Muscle of arm (tissue), 14 donors: ENCODE data around the gene CYBRD1. TPM values are rescaled to one million over a fixed set of nuclear protein-coding genes. Genes with fewer than 3 reads are reported as not detected.
A peak's percentile ranks its signal among the peaks of the same experiment; 100 is the strongest.
"Not testable (repeated sequence)": the region's sequence is repeated elsewhere in the genome, so short reads cannot be mapped to it uniquely, and the experiment has no call there.

ENCODE experiments used
- DNase-seq: peaks from one replicate; pipeline ENCODE4 v3.0.0-alpha.2; 2013
- long read RNA-seq, 11 donors: transcript quantifications; one replicate each; lab custom pipeline, GENCODE V29; 2026
- polyA plus RNA-seq, 12 donors: library from polyadenylated mRNA; unstranded; fragments of 120-200 nt; gene quantifications; one replicate each; pipeline ENCODE4 v1.2.1, GENCODE V29; 2013; ENCODE audit not compliant: insufficient read length in 12 of 12

The CYBRD1 gene
- polyA plus RNA-seq = 100 to 1,000 TPM in 2 of 12 donors, 10 to 100 TPM in 9, not detected in 1; 73.8 to 127 (median 89.4) TPM
- long read RNA-seq, donor 1, full-length matches to known transcripts = 6 of 6 reads
- long read RNA-seq, donor 1, partial matches to known transcripts = 0 of 6 reads
- long read RNA-seq, donor 1, other reads (novel, unspliced or antisense) = 0 of 6 reads
- long read RNA-seq, donor 2, full-length matches to known transcripts = 44 of 54 reads
- long read RNA-seq, donor 2, partial matches to known transcripts = 0 of 54 reads
- long read RNA-seq, donor 2, other reads (novel, unspliced or antisense) = 10 of 54 reads
- long read RNA-seq, donor 3, full-length matches to known transcripts = 14 of 14 reads
- long read RNA-seq, donor 3, partial matches to known transcripts = 0 of 14 reads
- long read RNA-seq, donor 3, other reads (novel, unspliced or antisense) = 0 of 14 reads
- long read RNA-seq, donor 4, full-length matches to known transcripts = 7 of 7 reads
- long read RNA-seq, donor 4, partial matches to known transcripts = 0 of 7 reads
- long read RNA-seq, donor 4, other reads (novel, unspliced or antisense) = 0 of 7 reads
- long read RNA-seq, donor 5, full-length matches to known transcripts = 30 of 30 reads
- long read RNA-seq, donor 5, partial matches to known transcripts = 0 of 30 reads
- long read RNA-seq, donor 5, other reads (novel, unspliced or antisense) = 0 of 30 reads
- long read RNA-seq, donor 6, full-length matches to known transcripts = 16 of 21 reads
- long read RNA-seq, donor 6, partial matches to known transcripts = 0 of 21 reads
- long read RNA-seq, donor 6, other reads (novel, unspliced or antisense) = 5 of 21 reads
- long read RNA-seq, donor 7, full-length matches to known transcripts = 19 of 19 reads
- long read RNA-seq, donor 7, partial matches to known transcripts = 0 of 19 reads
- long read RNA-seq, donor 7, other reads (novel, unspliced or antisense) = 0 of 19 reads
- long read RNA-seq, donor 8, full-length matches to known transcripts = 27 of 32 reads
- long read RNA-seq, donor 8, partial matches to known transcripts = 0 of 32 reads
- long read RNA-seq, donor 8, other reads (novel, unspliced or antisense) = 5 of 32 reads
- long read RNA-seq, donor 9, full-length matches to known transcripts = 21 of 21 reads
- long read RNA-seq, donor 9, partial matches to known transcripts = 0 of 21 reads
- long read RNA-seq, donor 9, other reads (novel, unspliced or antisense) = 0 of 21 reads
- long read RNA-seq, donor 10, full-length matches to known transcripts = 36 of 36 reads
- long read RNA-seq, donor 10, partial matches to known transcripts = 0 of 36 reads
- long read RNA-seq, donor 10, other reads (novel, unspliced or antisense) = 0 of 36 reads
- long read RNA-seq, donor 11, full-length matches to known transcripts = 26 of 26 reads
- long read RNA-seq, donor 11, partial matches to known transcripts = 0 of 26 reads
- long read RNA-seq, donor 11, other reads (novel, unspliced or antisense) = 0 of 26 reads

DNA sequence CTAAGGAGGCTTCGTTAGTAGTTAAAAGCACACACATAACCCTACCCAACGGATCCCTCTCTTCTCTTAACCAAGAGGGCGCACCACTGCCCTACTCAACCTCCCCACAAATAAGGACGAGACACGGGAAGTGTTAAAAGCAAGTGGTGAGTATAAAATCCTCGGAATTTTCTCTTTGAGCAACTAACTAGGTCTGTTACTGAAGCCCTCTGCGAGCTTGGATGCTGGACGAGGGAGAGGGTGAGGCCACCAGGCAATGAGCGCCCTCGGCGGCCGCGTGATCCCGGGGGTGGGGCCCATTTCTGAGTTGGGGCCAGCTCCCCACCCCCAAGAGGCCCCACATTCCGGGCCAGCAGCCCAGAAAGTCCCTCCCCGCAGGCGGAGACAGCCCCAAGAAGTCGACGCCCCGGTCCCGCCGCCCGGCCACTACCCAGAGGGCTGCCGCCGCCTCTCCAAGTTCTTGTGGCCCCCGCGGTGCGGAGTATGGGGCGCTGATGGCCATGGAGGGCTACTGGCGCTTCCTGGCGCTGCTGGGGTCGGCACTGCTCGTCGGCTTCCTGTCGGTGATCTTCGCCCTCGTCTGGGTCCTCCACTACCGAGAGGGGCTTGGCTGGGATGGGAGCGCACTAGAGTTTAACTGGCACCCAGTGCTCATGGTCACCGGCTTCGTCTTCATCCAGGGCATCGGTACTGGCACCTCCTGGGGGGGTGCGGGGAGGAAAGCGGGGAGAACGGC lies at the start of gene CYBRD1:
Gene CYBRD1 (plus strand): TSS at position 423 of the 736 bp plus-strand sequence. CDS start 72 bp downstream, at position 495.
- peak; percentile 84 for DNase-seq

GRCh38 chr2:171475979-171476378 lies 46.3 kb upstream of the CYBRD1 start:
- DNase-seq = no peak

DNA sequence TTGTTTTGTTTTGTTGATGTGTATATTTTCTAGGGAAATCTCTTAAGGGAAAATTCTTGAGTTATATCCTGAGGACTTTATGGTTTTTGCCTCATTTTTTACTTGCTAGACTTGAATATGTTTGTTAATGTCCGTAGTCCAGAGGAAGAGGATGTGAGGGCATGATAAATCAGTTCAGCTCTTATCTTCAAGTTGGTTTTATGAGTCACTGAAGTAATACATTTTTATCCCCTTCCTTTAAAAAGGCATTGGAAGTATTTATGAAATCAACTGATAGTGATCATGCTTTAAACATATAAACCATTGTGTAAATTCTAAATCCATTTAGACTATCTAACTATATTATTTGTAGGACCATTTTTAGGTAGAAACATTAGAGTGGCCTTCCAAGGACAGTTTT lies 43.9 kb upstream of the CYBRD1 start:
- DNase-seq = no peak

DNA sequence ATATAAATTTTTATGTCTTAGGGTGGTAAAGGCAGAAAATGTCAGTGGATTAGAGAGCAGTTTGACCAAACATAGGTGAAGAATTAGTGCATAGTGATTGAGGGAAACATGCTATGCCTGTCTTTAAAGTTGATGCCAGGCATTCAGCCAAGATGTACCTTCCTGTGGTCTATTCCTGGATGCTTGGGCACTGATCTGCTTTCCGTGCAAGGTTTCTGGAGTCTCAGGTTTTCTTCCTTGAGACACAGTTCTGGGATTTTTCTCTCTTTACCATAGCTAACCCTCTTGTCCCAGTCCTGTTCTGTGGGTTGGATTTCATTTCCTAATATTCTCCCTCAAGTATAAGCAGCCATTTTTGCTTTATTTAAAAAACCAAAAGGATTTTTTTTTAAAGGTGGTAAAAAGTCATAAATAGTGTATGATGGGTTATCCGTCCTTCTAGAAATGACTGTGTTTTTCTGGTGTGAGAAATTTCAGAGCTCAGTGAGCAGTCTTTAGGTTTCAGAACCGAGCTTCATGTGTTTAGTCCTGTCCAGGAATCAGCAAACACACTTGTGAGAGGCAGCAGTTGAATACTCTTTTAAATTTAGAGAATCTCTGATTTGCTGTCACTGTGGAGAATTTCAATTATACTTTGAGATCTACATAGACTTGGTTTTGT lies 43.0 kb upstream of the CYBRD1 start:
- DNase-seq = no peak

DNA sequence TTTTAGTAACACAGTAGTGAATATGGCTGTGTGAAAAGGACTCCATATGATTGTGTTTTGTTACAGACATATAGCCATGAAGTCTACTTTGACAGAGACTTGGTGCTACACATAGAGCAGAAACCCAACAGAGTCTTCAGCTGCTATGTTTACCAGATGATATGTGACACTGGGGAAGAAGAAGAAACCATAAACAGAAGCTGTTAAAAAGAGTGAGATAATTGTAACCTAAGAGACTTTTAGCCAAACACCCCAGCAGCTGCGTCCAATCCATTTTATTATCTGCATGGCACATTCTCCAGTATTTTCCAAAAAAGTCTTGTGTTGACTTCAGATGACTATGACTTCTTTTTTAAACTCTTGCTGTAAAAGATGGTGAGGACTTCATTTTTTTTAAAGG lies 41.4 kb upstream of the CYBRD1 start:
- DNase-seq = no peak

- DNase-seq = no peak
These were observed 40.0 kb upstream of the CYBRD1 start for GRCh38 chr2:171482308-171482707.

DNA sequence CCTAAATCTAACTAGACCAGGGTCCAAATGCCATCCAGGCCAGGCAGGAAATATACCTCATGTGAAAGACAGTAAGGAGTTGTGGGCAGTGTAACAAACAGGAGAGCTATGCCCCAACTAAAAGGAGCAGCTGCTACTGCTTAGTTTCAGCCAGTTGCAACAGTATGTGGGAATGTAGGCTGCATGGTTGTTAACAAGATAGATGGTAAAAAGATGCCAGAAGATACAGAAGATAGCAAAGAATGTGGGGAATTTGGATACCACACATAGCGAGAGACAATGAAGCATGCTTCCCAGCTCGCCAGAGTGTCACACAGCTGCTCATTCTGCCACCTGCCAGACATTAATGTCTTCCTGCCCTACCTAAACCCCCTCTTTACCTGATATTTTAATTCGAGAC lies 39.4 kb upstream of the CYBRD1 start:
- DNase-seq = no peak

- DNase-seq = no peak
These were observed 38.5 kb upstream of the CYBRD1 start for GRCh38 chr2:171483793-171484192.

- DNase-seq = no peak
These were observed 37.2 kb upstream of the CYBRD1 start for GRCh38 chr2:171485116-171485515.

- no peak for DNase-seq
These were observed 35.1 kb upstream of the CYBRD1 start for GRCh38 chr2:171487201-171487600.

GRCh38 chr2:171487803-171488259 lies 34.4 kb upstream of the CYBRD1 start:
- no peak for DNase-seq

DNA sequence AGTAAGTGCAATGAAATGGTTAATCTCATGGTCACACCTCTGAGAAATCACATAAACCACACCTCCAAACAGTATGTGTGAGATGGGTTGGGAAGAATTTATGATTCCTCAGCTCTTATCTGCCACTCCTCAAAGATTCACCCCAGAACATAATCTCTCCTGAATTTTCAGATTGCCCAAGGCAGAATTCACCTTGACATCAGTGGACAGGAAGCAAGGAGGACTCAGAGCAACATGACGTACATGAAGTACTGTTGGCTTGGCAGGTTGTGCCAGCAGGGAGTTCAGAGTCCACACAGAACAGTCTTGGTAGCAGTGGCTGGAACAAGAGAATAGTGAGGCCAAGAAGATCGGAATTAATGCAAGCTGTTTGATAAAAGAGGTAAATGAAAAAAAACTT lies 31.7 kb upstream of the CYBRD1 start:
- no peak for DNase-seq

DNA sequence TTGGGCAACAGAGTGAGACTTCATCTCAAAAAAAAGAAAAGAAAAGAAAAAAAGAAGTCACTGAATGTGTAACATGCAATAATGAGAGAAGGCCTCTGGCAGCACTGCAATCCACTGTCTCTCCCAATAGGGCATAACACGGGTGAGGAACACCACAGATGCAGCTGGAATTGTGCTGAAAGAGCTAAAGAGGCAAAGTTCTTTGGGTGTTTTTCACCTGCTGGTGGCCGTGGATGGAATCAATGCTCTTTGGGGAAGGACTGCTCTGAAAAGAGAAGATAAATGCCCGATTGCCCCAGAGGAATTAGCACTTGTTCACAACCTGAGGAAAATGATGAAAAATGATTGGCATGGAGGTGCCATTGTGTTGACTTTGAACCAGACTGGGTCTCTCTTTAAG lies 31.0 kb upstream of the CYBRD1 start:
- DNase-seq = no peak

DNA sequence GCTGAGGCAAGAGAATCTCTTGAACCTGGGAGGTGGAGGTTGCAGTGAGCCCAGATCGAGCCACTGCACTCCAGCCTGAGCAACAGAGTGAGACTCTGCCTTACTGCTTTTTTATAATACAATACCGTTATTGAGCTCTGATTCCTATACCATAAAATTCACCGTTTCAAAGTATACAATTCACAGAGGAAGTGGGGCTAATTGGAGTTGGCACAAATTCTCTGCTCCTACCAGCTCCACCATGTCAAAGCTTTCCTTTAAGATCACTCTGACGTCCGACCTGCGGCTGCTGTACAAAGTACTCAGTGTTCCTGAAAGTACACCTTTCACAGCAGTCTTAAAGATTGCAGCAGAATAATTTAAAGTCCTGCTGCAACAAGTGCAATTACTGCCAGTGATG lies 29.6 kb upstream of the CYBRD1 start:
- no peak for DNase-seq

- DNase-seq = not testable (repeated sequence)
These were observed 24.6 kb upstream of the CYBRD1 start for GRCh38 chr2:171497664-171498063.

DNA sequence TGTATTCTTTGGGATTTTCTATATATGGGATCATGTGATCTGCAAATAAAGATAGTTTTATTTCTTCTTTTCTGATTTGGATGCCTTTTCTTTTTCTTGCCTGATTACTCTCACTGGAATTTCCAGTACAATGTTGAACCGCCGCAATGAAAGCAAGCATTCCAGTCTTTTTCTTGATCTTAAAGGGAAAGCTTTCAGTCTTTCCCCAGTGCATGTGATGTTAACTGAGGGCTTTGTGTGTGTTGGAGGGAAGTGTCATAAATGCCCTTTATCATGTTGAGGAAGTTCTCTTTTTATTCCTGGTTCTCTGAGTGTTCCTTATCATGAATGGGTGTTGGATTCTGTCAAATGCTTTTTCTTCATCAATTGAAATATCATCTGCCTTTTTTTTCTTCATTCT lies 16.9 kb upstream of the CYBRD1 start:
- no peak for DNase-seq

GRCh38 chr2:171509945-171510731 lies 12.1 kb upstream of the CYBRD1 start:
- DNase-seq = no peak

DNA sequence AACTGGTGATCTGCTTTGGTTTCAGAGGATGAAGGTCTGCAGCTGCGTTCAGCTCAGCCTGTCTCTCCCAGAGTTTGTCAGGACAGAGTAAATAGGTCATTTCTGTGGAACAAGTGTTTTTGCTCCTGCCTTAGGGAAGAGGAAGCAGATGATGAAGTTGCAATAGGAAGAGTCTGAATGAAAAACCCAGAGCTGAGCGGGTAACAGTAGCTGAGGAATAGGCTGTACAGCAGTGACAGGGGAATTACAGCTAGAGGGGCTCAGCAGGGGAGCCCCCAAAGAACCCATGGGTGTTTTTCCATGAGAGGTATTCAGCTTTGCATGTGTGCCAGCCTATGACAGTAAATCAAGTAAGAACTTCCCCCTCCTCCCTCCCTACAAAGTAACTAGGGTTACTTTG lies 10.3 kb upstream of the CYBRD1 start:
- no peak for DNase-seq

DNA sequence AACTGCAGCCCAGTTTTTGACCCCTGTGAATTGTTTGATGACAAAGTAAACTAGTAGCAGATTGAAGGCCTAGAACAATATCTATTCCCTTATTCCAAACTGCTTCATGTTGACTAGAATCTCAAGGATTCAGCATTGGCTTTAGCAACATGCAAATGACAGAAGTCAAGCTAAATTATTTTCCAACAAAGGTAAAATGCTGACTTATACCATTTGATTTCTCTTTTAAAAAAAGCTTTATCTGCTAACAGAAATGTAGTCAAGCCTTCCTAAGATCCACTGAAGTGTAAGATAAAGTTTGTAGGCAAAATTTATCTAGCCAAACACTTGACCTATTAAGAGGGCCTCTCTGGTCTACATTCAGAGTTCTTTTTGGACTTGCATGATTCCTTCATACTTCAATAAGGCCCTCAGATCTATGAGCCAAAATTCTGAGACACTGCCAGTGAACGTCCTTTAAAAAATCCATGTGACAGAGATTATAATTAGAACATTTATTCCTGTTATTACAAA lies 9.5 kb upstream of the CYBRD1 start:
- no peak for DNase-seq
